OCI-LY7 (cell line): ENCODE measurements around the gene CEBPG. TPM values are rescaled to one million over a fixed set of nuclear protein-coding genes. Genes with fewer than 3 reads are reported as not detected.

ENCODE experiments used
- BruUV-seq: library from RNA; stranded (reverse); fragments of 400-500 nt; replicated peaks from 2 replicates; lab custom pipeline; 2021; lab: Mats Ljungman, UMichigan
- CTCF ChIA-PET: fragments of 300-600 bp; sonication (Branson Sonifier 250); formaldehyde crosslinking; loops from one replicate; lab custom pipeline; 2022; ENCODE audit warnings: antibody characterized with exemption; ENCODE audit not compliant: unreplicated experiment; lab: Charles Lee
- POLR2A ChIA-PET: fragments of 300-600 bp; sonication (Branson Sonifier 250); formaldehyde crosslinking; loops from one replicate; lab custom pipeline; 2022; ENCODE audit warnings: antibody characterized with exemption; lab: Charles Lee
- DNase-seq: peaks from one replicate; pipeline ENCODE4 v3.0.0-alpha.2; 2015; ENCODE audit warnings: low spot score
- H2AFZ ChIP-seq: fragments of 200-600 bp; sonication (generic), shearing (Covaris generic); 2 replicates; pipeline ENCODE4 v1.6.1; 2014; ENCODE audit warnings: mild to moderate bottlenecking, antibody characterized with exemption, low read length, moderate library complexity
- H3K27ac ChIP-seq: fragments of 200-600 bp; sonication (generic); 2 replicates; pipeline ENCODE4 v1.5.1; 2014; ENCODE audit warnings: mixed run types, low read depth, mild to moderate bottlenecking, moderate library complexity, low read length, inconsistent platforms; ENCODE audit not compliant: poor library complexity, severe bottlenecking
- H3K36me3 ChIP-seq: fragments of 200-600 bp; sonication (generic); 2 replicates; pipeline ENCODE4 v1.6.1; 2014; ENCODE audit warnings: mild to moderate bottlenecking, antibody characterized with exemption, low read length, moderate library complexity, mixed read lengths; ENCODE audit not compliant: insufficient read depth
- H3K4me1 ChIP-seq: fragments of 200-600 bp; sonication (generic); 2 replicates; pipeline ENCODE4 v1.5.1; 2014; ENCODE audit warnings: mild to moderate bottlenecking, low read length; ENCODE audit not compliant: insufficient read depth, poor library complexity, severe bottlenecking
- H3K4me2 ChIP-seq: fragments of 200-600 bp; sonication (generic); 2 replicates; pipeline ENCODE4 v1.6.1; 2014; ENCODE audit warnings: mild to moderate bottlenecking, low read length
- H3K4me3 ChIP-seq: fragments of 200-600 bp; sonication (generic); 2 replicates; pipeline ENCODE4 v1.5.1; 2014; ENCODE audit warnings: mild to moderate bottlenecking, low read depth, low read length; ENCODE audit not compliant: poor library complexity, severe bottlenecking
- H3K79me2 ChIP-seq: fragments of 200-600 bp; sonication (generic); 2 replicates; pipeline ENCODE4 v1.6.1; 2016; ENCODE audit warnings: low read depth, mild to moderate bottlenecking, low read length, moderate library complexity, mixed read lengths; ENCODE audit not compliant: insufficient read depth
- H3K9me2 ChIP-seq: fragments of 200-600 bp; sonication (generic); 2 replicates; pipeline ENCODE4 v1.6.1; 2016; ENCODE audit warnings: mild to moderate bottlenecking, low read length, mixed read lengths; ENCODE audit not compliant: insufficient read depth
- H3K9me3 ChIP-seq: fragments of 200-600 bp; sonication (generic); 2 replicates; pipeline ENCODE4 v1.6.1; 2014; ENCODE audit warnings: mild to moderate bottlenecking, mixed run types, low read length, mixed read lengths
- H4K20me1 ChIP-seq: fragments of 200-600 bp; sonication (generic); 2 replicates; pipeline ENCODE4 v1.6.1; 2014; ENCODE audit warnings: mild to moderate bottlenecking, antibody characterized with exemption, low read length, moderate library complexity, mixed read lengths; ENCODE audit not compliant: insufficient read depth
- CTCF ChIP-seq: fragments of 200-600 bp; sonication (generic); conservative IDR thresholded peaks from 2 replicates; pipeline ENCODE4 v1.5.1; 2014; ENCODE audit warnings: mild to moderate bottlenecking, antibody characterized with exemption, low read length, moderate library complexity, mixed read lengths
- EZH2phosphoT487 ChIP-seq: fragments of 200-600 bp; sonication (generic); IDR thresholded peaks from 2 replicates; pipeline ENCODE4 v1.6.1; 2018; ENCODE audit warnings: low read depth, borderline replicate concordance, mild to moderate bottlenecking, mixed run types, antibody characterized with exemption, low read length, moderate library complexity, mixed read lengths
- intact Hi-C: fragments of 100-400 bp; cut with micrococcal nuclease; formaldehyde crosslinking; loops from one replicate; pipeline ENCODE4 v1.10.0; 2022; ENCODE audit not compliant: unreplicated experiment
- total RNA-seq, 2 experiments: library from RNA; depleted of rRNA in 1 of 2; stranded (reverse); fragments of >200 nt in 1 of 2; shearing (Covaris generic) in 1 of 2; gene quantifications; 2 replicates each; pipeline ENCODE4 v1.2.3, GENCODE V29; 2014 to 2022

The CEBPG gene
- total RNA-seq, 2 experiments from 2014 or later = 44.9 to 45.1 TPM

GRCh38 chr19:33379151-33379829 lies 5.8 kb downstream of the CEBPG start:
- no peak for DNase-seq
- H3K36me3 ChIP-seq = peaks cover 80% of the 10 kb centered on the region
- CTCF ChIA-PET = no interaction called here
- no peaks in the 10 kb centered on the region for H3K9me3 ChIP-seq
- intact Hi-C loops = no loop called here
- peaks cover 28% of the 10 kb centered on the region for H3K4me1 ChIP-seq
- POLR2A ChIA-PET = no interaction called here
- peaks cover 62% of the 10 kb centered on the region for H4K20me1 ChIP-seq
- no peak overlapping the region for H2AFZ ChIP-seq
- no peak overlapping the region for H3K4me3 ChIP-seq
- BruUV-seq = TSS peak; percentile 4
- peaks cover 91% of the 10 kb centered on the region for H3K79me2 ChIP-seq
- no peak overlapping the region for H3K27ac ChIP-seq
- H3K4me2 ChIP-seq = no peak overlapping the region
- no peaks in the 10 kb centered on the region for H3K9me2 ChIP-seq
- TF ChIP-seq CTCF (no peak), EZH2phosphoT487 (no peak)

- DNase-seq = no peak
- Histone ChIP-seq H3K79me2 (peaks cover 73% of the 10 kb centered on the region), H3K27ac (no peak overlapping the region), H4K20me1 (peaks cover 44% of the 10 kb centered on the region), H3K9me3 (no peaks in the 10 kb centered on the region), H3K4me2 (no peak overlapping the region), H3K4me3 (no peak overlapping the region), H2AFZ (no peak overlapping the region), H3K36me3 (peaks cover 67% of the 10 kb centered on the region), H3K9me2 (no peaks in the 10 kb centered on the region), H3K4me1 (peaks cover 10% of the 10 kb centered on the region)
- no TSS peak for BruUV-seq
- CTCF ChIA-PET = no interaction called here
- intact Hi-C loops = no loop called here
- POLR2A ChIA-PET = no interaction called here
- TF ChIP-seq EZH2phosphoT487 = no peak
- no peak for TF ChIP-seq CTCF
These were observed 7.6 kb downstream of the CEBPG start for GRCh38 chr19:33381101-33381500.

GRCh38 chr19:33382006-33382405 lies 8.5 kb downstream of the CEBPG start:
- H3K79me2 ChIP-seq = peaks cover 64% of the 10 kb centered on the region
- H3K9me3 ChIP-seq = no peaks in the 10 kb centered on the region
- peaks cover 35% of the 10 kb centered on the region for H4K20me1 ChIP-seq
- H3K4me2 ChIP-seq = no peak overlapping the region
- TF ChIP-seq CTCF = no peak
- TF ChIP-seq EZH2phosphoT487 = no peak
- no peaks in the 10 kb centered on the region for H3K9me2 ChIP-seq
- no peak overlapping the region for H3K4me3 ChIP-seq
- peaks cover 1% of the 10 kb centered on the region for H3K4me1 ChIP-seq
- BruUV-seq = TSS peak; percentile 1
- no peak overlapping the region for H2AFZ ChIP-seq
- DNase-seq = no peak
- no peak overlapping the region for H3K27ac ChIP-seq
- ChIA-PET POLR2A (interaction anchor here (0.5 kb wide), 1 partner anchor 867 kb away, joined by 3 read pairs; no protein-coding TSS in a partner anchor), CTCF (no interaction called here)
- intact Hi-C loops = no loop called here
- H3K36me3 ChIP-seq = peaks cover 63% of the 10 kb centered on the region
